ENCODE data around the gene GLCE.

The GLCE gene

GRCh38 chr15:69170597-69170996, 10.2 kb downstream of the GLCE start:
- H3K27ac Mint-ChIP-seq, result no peak overlapping the region
- H3K27me3 Mint-ChIP-seq (ENCODE audit: low read depth), result no peaks in the 10 kb centered on the region
- no peaks in the 10 kb centered on the region for H3K9me3 Mint-ChIP-seq
- H3K4me3 Mint-ChIP-seq, result no peak overlapping the region
- TF ChIP-seq CTCF (IDR thresholded peaks at IDR 0.05; ENCODE audit: unreplicated experiment in 3 of 3), result no peak
- H3K4me1 Mint-ChIP-seq, result no peaks in the 10 kb centered on the region
- peaks cover 3% of the 10 kb centered on the region for H3K36me3 Mint-ChIP-seq (ENCODE audit: low read depth)

- TF ChIP-seq CTCF (IDR thresholded peaks at IDR 0.05; ENCODE audit: unreplicated experiment in 3 of 3), result no peak
- Mint-ChIP-seq H3K9me3 (no peaks in the 10 kb centered on the region), H3K4me1 (no peaks in the 10 kb centered on the region), H3K4me3 (no peak overlapping the region), H3K27ac (no peak overlapping the region), H3K27me3 (ENCODE audit: low read depth) (no peaks in the 10 kb centered on the region), H3K36me3 (ENCODE audit: low read depth) (peaks cover 3% of the 10 kb centered on the region)
Measured at GRCh38 chr15:69172847-69173246, 12.4 kb downstream of the GLCE start.

- TF ChIP-seq CTCF (IDR thresholded peaks at IDR 0.05; ENCODE audit: unreplicated experiment in 3 of 3), result no peak
- Mint-ChIP-seq H3K27ac (no peak overlapping the region), H3K4me3 (no peak overlapping the region), H3K4me1 (no peaks in the 10 kb centered on the region), H3K9me3 (no peaks in the 10 kb centered on the region), H3K27me3 (ENCODE audit: low read depth) (no peaks in the 10 kb centered on the region), H3K36me3 (ENCODE audit: low read depth) (no peaks in the 10 kb centered on the region)
Measured at GRCh38 chr15:69175536-69175935, 15.1 kb downstream of the GLCE start.

GRCh38 chr15:69181424-69181823, 21.0 kb downstream of the GLCE start:
- H3K27ac Mint-ChIP-seq, result no peak overlapping the region
- H3K4me3 Mint-ChIP-seq, result no peak overlapping the region
- TF ChIP-seq CTCF (IDR thresholded peaks at IDR 0.05; ENCODE audit: unreplicated experiment in 3 of 3), result no peak
- H3K36me3 Mint-ChIP-seq (ENCODE audit: low read depth), result no peaks in the 10 kb centered on the region
- no peaks in the 10 kb centered on the region for H3K27me3 Mint-ChIP-seq (ENCODE audit: low read depth)
- H3K9me3 Mint-ChIP-seq, result no peaks in the 10 kb centered on the region
- no peaks in the 10 kb centered on the region for H3K4me1 Mint-ChIP-seq

GRCh38 chr15:69185216-69185615, 24.8 kb downstream of the GLCE start:
- no peak overlapping the region for H3K27ac Mint-ChIP-seq
- H3K27me3 Mint-ChIP-seq (ENCODE audit: low read depth), result no peaks in the 10 kb centered on the region
- H3K4me3 Mint-ChIP-seq, result no peak overlapping the region
- H3K9me3 Mint-ChIP-seq, result peaks cover 3% of the 10 kb centered on the region
- no peaks in the 10 kb centered on the region for H3K4me1 Mint-ChIP-seq
- TF ChIP-seq CTCF (IDR thresholded peaks at IDR 0.05; ENCODE audit: unreplicated experiment in 3 of 3), result no peak
- H3K36me3 Mint-ChIP-seq (ENCODE audit: low read depth), result peaks cover 15% of the 10 kb centered on the region

GRCh38 chr15:69185706-69186105, 25.3 kb downstream of the GLCE start:
- H3K9me3 Mint-ChIP-seq, result peaks cover 5% of the 10 kb centered on the region
- TF ChIP-seq CTCF (IDR thresholded peaks at IDR 0.05; ENCODE audit: unreplicated experiment in 3 of 3), result no peak
- H3K27ac Mint-ChIP-seq, result no peak overlapping the region
- H3K36me3 Mint-ChIP-seq (ENCODE audit: low read depth), result peaks cover 18% of the 10 kb centered on the region
- H3K27me3 Mint-ChIP-seq (ENCODE audit: low read depth), result no peaks in the 10 kb centered on the region
- H3K4me3 Mint-ChIP-seq, result no peak overlapping the region
- H3K4me1 Mint-ChIP-seq, result no peaks in the 10 kb centered on the region
